A673 (cell line): ENCODE measurements around the gene MICALL1.

ENCODE experiments used
- CTCF ChIP-seq: fragments of 300-800, 200-600 bp; sonication (generic); conservative IDR thresholded peaks from 2 replicates; pipeline ENCODE4 v1.5.1; 2017; ENCODE audit warnings: low read depth, mild to moderate bottlenecking, antibody characterized with exemption, low read length, moderate library complexity, mixed read lengths
- EZH2 ChIP-seq: fragments of 200-600 bp; sonication (generic); IDR thresholded peaks from 2 replicates; pipeline ENCODE4 v1.6.1; 2017; ENCODE audit warnings: borderline replicate concordance, low read depth, mild to moderate bottlenecking, mixed read lengths, antibody characterized with exemption, low read length; ENCODE audit not compliant: poor library complexity, severe bottlenecking

- TF ChIP-seq CTCF (no peak), EZH2 (no peak)
Observed at GRCh38 chr22:37912171-37912570, 6.1 kb downstream of the MICALL1 start.
